Stomach (tissue), 9 donors: ENCODE measurements around the gene ADCY9. TPM values are rescaled to one million over a fixed set of nuclear protein-coding genes. Genes with fewer than 3 reads are reported as not detected.

Experiments used
- DNase-seq, 2 donors: peaks; one replicate each; pipeline versions ENCODE4 v3.0.0 to v3.0.0-alpha.2; 2013 to 2019
- H3K27ac ChIP-seq, 5 donors: fragments of 200-600 bp in 4 of 5; sonication (generic) in 4 of 5; one replicate each; pipeline ENCODE4 v1.5.1; 2013 to 2019; ENCODE audit warnings: mild to moderate bottlenecking in 1 of 5, moderate library complexity in 1 of 5
- H3K27me3 ChIP-seq, 3 donors: fragments of 200-600 bp; sonication (generic); one replicate each; pipeline ENCODE4 v1.5.1; 2017 to 2019; ENCODE audit warnings: mixed run types in 1 of 3
- H3K36me3 ChIP-seq, 4 donors: fragments of 200-600 bp; sonication (generic); 1 replicate in 3 of 4; 2 replicates in 1 of 4; pipeline ENCODE4 v1.5.1; 2016 to 2019
- H3K4me1 ChIP-seq, 4 donors: fragments of 200-600 bp; sonication (generic); one replicate each; pipeline ENCODE4 v1.5.1; 2016 to 2019
- H3K4me3 ChIP-seq, 4 donors: fragments of 200-600 bp; sonication (generic) in 3 of 4; one replicate each; pipeline ENCODE4 v1.5.1; 2016 to 2019; ENCODE audit warnings: mild to moderate bottlenecking in 1 of 4
- H3K9me3 ChIP-seq, 4 donors: fragments of 200-600 bp; sonication (generic); one replicate each; pipeline ENCODE4 v1.5.1; 2016 to 2019
- EP300 ChIP-seq: sonication (generic); formaldehyde crosslinking; IDR thresholded peaks from one replicate; pipeline ENCODE4 v1.6.1; 2017; ENCODE audit warnings: antibody characterized with exemption
- POLR2A ChIP-seq, 4 donors: fragments of 450-650 bp; IDR thresholded peaks; one replicate each; pipeline ENCODE4 v1.6.1; 2016; ENCODE audit warnings: antibody characterized with exemption in 4 of 4, control low read depth in 2 of 4, mild to moderate bottlenecking in 1 of 4, moderate library complexity in 1 of 4
- POLR2AphosphoS5 ChIP-seq, 3 donors: sonication (generic); formaldehyde crosslinking; IDR thresholded peaks; one replicate each; pipeline ENCODE4 v1.6.1; 2016; ENCODE audit warnings: antibody characterized with exemption in 3 of 3
- WGBS, 5 donors: extraction: QIAGEN DNeasy Blood & Tissue Kit in 3 of 5; methylation state at CpG; one replicate each; pipeline versions ENCODE4 v1.1.5 to v1.1.7; 2013 to 2018; 5-methylcytosine and 5-hydroxymethylcytosine counted together
- intact Hi-C: fragments of 100-400 bp; cut with DNase I; formaldehyde crosslinking; loops from one replicate; pipeline ENCODE4 v1.15.1; 2023; ENCODE audit warnings: low total_unique reads
- polyA plus RNA-seq, 3 donors: library from polyadenylated mRNA; stranded (reverse); fragments of 200-250 nt; gene quantifications; one replicate each; pipeline ENCODE4 v1.2.3, GENCODE V29; 2013
- total RNA-seq, 5 donors: library from RNA; depleted of rRNA; stranded (reverse); fragments of >200 nt; gene quantifications; one replicate each; pipeline versions ENCODE4 v1.1.0 to v1.2.3, GENCODE V29; 2014 to 2016
- TF ChIP-seq, protein P1 (sequence below), 7 experiments: fragments of 450-650 bp in 4 of 7; fragments of 200-600 bp in 3 of 7; sonication (generic) in 3 of 7; IDR thresholded peaks; one replicate each; pipeline ENCODE4 v1.5.1; 2016 to 2019; ENCODE audit warnings: antibody characterized with exemption in 7 of 7, control low read depth in 2 of 7, mild to moderate bottlenecking in 1 of 7
- donor health status: healthy with polysubstance abuse.
- donor health status: Bipolar disorder and iron deficiency.
- donor health status: healthy.

The ADCY9 gene
- total and polyA plus RNA-seq, 8 donors: 1.7 to 55.0 (median 12.9) TPM

DNA sequence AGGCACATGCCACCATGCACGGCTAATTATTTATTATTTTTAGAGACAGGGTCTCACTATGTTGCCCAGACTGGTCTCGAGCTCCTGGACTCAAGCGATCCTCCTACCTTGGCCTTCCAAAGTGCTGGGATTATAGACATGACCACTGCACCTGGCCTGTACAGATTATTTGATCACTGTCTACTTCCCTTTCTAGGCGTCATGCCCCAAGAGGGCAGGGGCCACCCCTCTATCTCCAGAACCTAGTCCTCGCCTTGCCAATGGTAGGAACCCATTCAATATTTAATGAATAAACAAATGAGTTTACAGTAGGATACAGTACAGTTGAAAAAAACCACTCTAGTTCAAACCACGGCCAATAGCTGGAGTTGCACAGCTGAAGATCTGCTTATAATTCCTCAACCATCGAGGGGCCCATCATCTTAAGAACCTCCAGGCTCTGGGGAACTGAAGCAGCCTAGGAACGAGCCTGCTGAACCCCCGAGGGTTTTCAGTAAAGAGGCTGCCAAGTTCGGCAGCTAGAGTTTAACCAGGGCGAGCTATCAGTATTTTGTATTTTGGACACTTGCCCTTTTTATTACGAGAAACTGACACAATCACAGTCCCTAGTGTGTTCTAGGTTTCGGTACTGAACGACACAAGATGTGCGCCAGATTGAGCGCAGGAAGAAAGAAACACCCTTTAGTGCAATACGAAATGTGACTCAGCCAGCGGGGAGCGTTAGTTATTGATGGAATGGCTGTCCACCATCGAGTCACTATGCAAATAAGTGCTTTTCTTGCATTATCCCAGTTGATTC lies 14.6 kb downstream of the ADCY9 start:
- peak overlapping the region in 3 of 5 donors; percentile 16 to 72 (median 65) for H3K27ac ChIP-seq
- peak overlapping the region in 1 of 4 donors; percentile 15 for H3K4me3 ChIP-seq
- H3K4me1 ChIP-seq: peaks cover 17 to 41% (median 32%) of the 10 kb centered on the region in 4 donors
- peak in 1 of 2 donors; percentile 44 for DNase-seq
- WGBS, 5 donors: 30 to 59% (median 42%) methylated on average over 20 of the region's 20 CpGs
- peak in 1 of 3 donors; percentile 51 for TF ChIP-seq POLR2AphosphoS5 (IDR thresholded peaks at IDR 0.05)
- no peak for TF ChIP-seq EP300
- peaks cover 0 to 7% (median 2%) of the 10 kb centered on the region in 4 donors for H3K36me3 ChIP-seq
- intact Hi-C loops: no loop called here
- H3K27me3 ChIP-seq: no peaks in the 10 kb centered on the region
- no peaks in the 10 kb centered on the region for H3K9me3 ChIP-seq

DNA sequence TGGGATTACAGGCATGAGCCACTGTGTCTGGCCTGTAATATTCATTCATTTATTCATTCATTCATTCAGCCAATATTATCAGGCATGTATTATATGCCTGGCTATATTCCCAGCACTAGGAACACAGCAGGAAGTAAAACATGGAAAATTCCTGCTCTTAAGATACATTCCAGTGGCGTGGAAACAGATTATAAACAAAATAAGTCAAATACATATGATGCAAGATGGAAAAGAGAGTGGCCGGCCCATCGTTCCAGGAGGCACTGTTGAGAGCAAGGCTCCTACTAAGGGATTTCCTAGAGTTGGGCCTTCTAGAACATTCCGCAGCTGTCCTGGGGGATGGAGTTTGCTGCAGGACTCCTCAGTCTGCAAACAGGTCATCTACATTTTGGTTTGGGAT lies 17.7 kb downstream of the ADCY9 start:
- TF ChIP-seq POLR2A (IDR thresholded peaks at IDR 0.05): no peak
- no peak for TF ChIP-seq EP300
- no peak for TF ChIP-seq POLR2AphosphoS5 (IDR thresholded peaks at IDR 0.05)
- TF ChIP-seq, protein P1, sequence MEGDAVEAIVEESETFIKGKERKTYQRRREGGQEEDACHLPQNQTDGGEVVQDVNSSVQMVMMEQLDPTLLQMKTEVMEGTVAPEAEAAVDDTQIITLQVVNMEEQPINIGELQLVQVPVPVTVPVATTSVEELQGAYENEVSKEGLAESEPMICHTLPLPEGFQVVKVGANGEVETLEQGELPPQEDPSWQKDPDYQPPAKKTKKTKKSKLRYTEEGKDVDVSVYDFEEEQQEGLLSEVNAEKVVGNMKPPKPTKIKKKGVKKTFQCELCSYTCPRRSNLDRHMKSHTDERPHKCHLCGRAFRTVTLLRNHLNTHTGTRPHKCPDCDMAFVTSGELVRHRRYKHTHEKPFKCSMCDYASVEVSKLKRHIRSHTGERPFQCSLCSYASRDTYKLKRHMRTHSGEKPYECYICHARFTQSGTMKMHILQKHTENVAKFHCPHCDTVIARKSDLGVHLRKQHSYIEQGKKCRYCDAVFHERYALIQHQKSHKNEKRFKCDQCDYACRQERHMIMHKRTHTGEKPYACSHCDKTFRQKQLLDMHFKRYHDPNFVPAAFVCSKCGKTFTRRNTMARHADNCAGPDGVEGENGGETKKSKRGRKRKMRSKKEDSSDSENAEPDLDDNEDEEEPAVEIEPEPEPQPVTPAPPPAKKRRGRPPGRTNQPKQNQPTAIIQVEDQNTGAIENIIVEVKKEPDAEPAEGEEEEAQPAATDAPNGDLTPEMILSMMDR (IDR thresholded peaks at IDR 0.05): no peak
- Histone ChIP-seq H3K9me3 (no peaks in the 10 kb centered on the region), H3K36me3 (peaks cover 0 to 5% (median 0%) of the 10 kb centered on the region in 4 donors), H3K4me3 (no peak overlapping the region), H3K27me3 (no peaks in the 10 kb centered on the region), H3K27ac (peak overlapping the region in 1 of 5 donors; percentile 50), H3K4me1 (peaks cover 23 to 60% (median 41%) of the 10 kb centered on the region in 4 donors)
- WGBS, 5 donors: 40 to 59% (median 57%) methylated on average over 4 of the region's 4 CpGs
- intact Hi-C loops: no loop called here
- DNase-seq: peak in 1 of 2 donors; percentile 34

DNA sequence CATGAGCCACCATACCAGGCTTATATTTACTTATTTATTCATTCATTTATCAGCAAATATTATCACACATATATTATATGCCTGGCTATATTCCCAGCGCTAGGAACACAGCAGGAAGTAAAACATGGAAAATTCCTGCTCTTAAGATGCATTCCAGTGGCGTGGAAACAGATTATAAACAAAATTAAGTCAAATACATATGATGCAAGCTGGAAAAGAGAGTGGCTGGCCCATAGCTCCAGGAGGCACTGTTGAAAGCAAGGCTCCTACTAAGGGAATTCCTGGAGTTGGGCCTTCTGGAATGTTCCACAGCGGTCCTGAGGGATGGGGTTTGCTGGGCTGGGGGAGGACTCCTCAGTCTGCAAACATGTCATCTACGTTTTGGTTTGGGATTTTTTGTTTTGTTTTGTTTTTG lies 18.4 kb downstream of the ADCY9 start:
- intact Hi-C loops: no loop called here
- Histone ChIP-seq H3K36me3 (no peaks in the 10 kb centered on the region), H3K9me3 (no peaks in the 10 kb centered on the region), H3K27me3 (no peaks in the 10 kb centered on the region), H3K4me1 (peaks cover 23 to 66% (median 41%) of the 10 kb centered on the region in 4 donors), H3K4me3 (no peak overlapping the region), H3K27ac (peak overlapping the region in 4 of 5 donors; percentile 32 to 56 (median 46))
- TF ChIP-seq EP300 (no peak), POLR2AphosphoS5 (IDR thresholded peaks at IDR 0.05) (peak in 1 of 3 donors; percentile 21)
- DNase-seq: peak in 1 of 2 donors; percentile 62
- WGBS, 5 donors: 29 to 37% (median 34%) methylated on average over 4 of the region's 4 CpGs

DNA sequence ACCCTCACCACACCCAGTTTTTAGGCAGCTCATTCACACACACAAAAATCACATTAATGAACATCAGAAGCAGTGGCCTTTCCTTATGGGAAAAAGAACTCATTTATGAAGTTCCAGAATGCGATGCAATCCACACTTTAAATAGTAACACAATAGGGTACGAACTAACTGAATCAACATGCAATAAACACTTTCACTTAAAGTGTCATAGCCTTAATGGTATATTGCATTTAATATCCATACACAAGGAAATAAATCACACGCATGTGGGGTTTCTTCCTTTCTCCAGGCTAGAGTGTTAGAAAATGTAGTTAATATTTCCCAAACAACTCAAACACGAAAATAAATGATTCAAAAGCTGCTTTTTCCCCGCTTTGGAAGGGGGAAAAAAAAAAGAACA lies 19.7 kb downstream of the ADCY9 start:
- Histone ChIP-seq H3K27me3 (no peaks in the 10 kb centered on the region), H3K27ac (peak overlapping the region in 3 of 5 donors; percentile 17 to 79 (median 25)), H3K9me3 (no peaks in the 10 kb centered on the region), H3K4me1 (peaks cover 18 to 64% (median 38%) of the 10 kb centered on the region in 4 donors), H3K36me3 (no peaks in the 10 kb centered on the region), H3K4me3 (no peak overlapping the region)
- TF ChIP-seq, protein P1 (IDR thresholded peaks at IDR 0.05): no peak
- TF ChIP-seq EP300 (no peak), POLR2AphosphoS5 (IDR thresholded peaks at IDR 0.05) (no peak), POLR2A (IDR thresholded peaks at IDR 0.05) (no peak)
- WGBS, 5 donors: 70 to 82% (median 73%) methylated on average over 5 of the region's 5 CpGs
- DNase-seq: no peak
- intact Hi-C loops: no loop called here

DNA sequence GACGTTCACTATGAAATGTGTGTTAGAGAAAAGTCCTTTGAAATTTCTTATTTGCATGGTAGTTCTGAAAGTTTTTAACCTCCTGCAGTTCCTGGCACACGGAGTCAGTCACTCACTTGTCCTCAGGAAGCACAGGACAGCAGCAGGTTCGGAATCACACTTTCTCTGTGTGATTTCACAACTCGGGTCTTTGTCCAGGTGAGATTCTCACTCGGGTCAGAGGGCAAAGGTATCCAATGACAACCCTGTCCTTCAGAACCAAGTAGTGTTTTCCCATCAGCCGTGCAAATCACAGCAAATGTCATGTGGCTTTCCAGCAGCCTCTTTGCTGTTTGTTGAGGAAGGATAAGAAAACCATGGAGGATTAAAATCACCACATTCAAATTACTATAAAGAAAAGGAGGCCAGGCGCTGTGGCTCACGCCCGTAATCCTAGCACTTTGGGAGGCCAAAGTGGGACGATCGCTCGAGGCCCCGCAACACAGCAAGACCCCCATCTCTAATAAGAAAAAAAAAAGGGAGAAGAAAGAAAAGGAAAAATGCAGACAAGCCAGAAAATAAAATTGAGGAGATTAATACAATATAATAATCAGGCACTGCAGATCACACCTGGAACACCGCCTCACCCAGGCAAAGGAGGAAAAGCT lies 22.0 kb downstream of the ADCY9 start:
- H3K27me3 ChIP-seq: no peaks in the 10 kb centered on the region
- no peak for DNase-seq
- H3K36me3 ChIP-seq: no peaks in the 10 kb centered on the region
- peak overlapping the region in 1 of 4 donors; percentile 9 for H3K4me3 ChIP-seq
- no peaks in the 10 kb centered on the region for H3K9me3 ChIP-seq
- intact Hi-C loops: no loop called here
- H3K4me1 ChIP-seq: peaks cover 19 to 77% (median 55%) of the 10 kb centered on the region in 4 donors
- 59 to 78% (median 69%) methylated on average over 14 of the region's 14 CpGs for WGBS, 5 donors
- TF ChIP-seq EP300 (no peak), POLR2A (IDR thresholded peaks at IDR 0.05) (no peak), POLR2AphosphoS5 (IDR thresholded peaks at IDR 0.05) (no peak)
- TF ChIP-seq, protein P1 (IDR thresholded peaks at IDR 0.05): no peak
- H3K27ac ChIP-seq: peak overlapping the region in 4 of 5 donors; percentile 29 to 79 (median 56)
